Skeletal muscle tissue (tissue), 5 donors: ENCODE data around the gene CCDC92B. TPM values are rescaled to one million over a fixed set of nuclear protein-coding genes. Genes with fewer than 3 reads are reported as not detected.
"Not testable (repeated sequence)": the region's sequence is repeated elsewhere in the genome, so short reads cannot be mapped to it uniquely, and the experiment has no call there.

Source experiments
- H3K27ac ChIP-seq: one replicate; pipeline ENCODE4 v1.7.0; 2013; ENCODE audit warnings: mild to moderate bottlenecking, low read depth, low read length, inconsistent platforms
- H3K27me3 ChIP-seq, 3 donors: one replicate each; pipeline ENCODE4 v1.7.0; 2013; ENCODE audit warnings: low read length in 3 of 3; ENCODE audit not compliant: control insufficient read depth in 3 of 3, insufficient read depth in 3 of 3
- H3K36me3 ChIP-seq, 3 donors: one replicate each; pipeline ENCODE4 v1.7.0; 2013; ENCODE audit warnings: low read length in 3 of 3; ENCODE audit not compliant: control insufficient read depth in 3 of 3, insufficient read depth in 3 of 3
- H3K4me1 ChIP-seq, 3 donors: one replicate each; pipeline ENCODE4 v1.7.0; 2013; ENCODE audit warnings: low read length in 3 of 3, mild to moderate bottlenecking in 3 of 3; ENCODE audit not compliant: control insufficient read depth in 3 of 3, insufficient read depth in 3 of 3
- H3K4me3 ChIP-seq, 3 donors: one replicate each; pipeline ENCODE4 v1.7.0; 2013; ENCODE audit warnings: low read length in 3 of 3
- H3K9ac ChIP-seq, 3 donors: one replicate each; pipeline ENCODE4 v1.7.0; 2013; ENCODE audit warnings: low read length in 3 of 3, mild to moderate bottlenecking in 3 of 3, moderate library complexity in 2 of 3, low read depth in 1 of 3
- H3K9me3 ChIP-seq, 3 donors: one replicate each; pipeline ENCODE4 v1.7.0; 2013; ENCODE audit warnings: low read length in 3 of 3; ENCODE audit not compliant: control insufficient read depth in 3 of 3
- small RNA-seq: library from RNA; depleted of rRNA; stranded (forward); fragments of <200 nt; gene quantifications from one replicate; pipeline ENCODE3, GENCODE V24; 2014
- total RNA-seq: library from RNA; depleted of rRNA; stranded (reverse); fragments of >200 nt; gene quantifications from one replicate; pipeline ENCODE4 v1.2.3, GENCODE V29; 2014
- donor health status: Osteomylitis.

The CCDC92B gene
- total RNA-seq, 1 donor from 2014 or later: not detected

GRCh38 chr17:2684549-2684948 lies 64.9 kb downstream of the CCDC92B start:
- H3K27ac ChIP-seq: no peak overlapping the region
- no peak overlapping the region for H3K9ac ChIP-seq
- no peak overlapping the region for H3K4me3 ChIP-seq
- peaks cover 26 to 43% (median 43%) of the 10 kb centered on the region in 3 donors for H3K36me3 ChIP-seq
- peaks cover 34 to 44% (median 37%) of the 10 kb centered on the region in 3 donors for H3K4me1 ChIP-seq
- H3K27me3 ChIP-seq: no peaks in the 10 kb centered on the region
- no peaks in the 10 kb centered on the region for H3K9me3 ChIP-seq

GRCh38 chr17:2683912-2684311 lies 65.5 kb downstream of the CCDC92B start:
- no peak overlapping the region for H3K9ac ChIP-seq
- no peak overlapping the region for H3K27ac ChIP-seq
- H3K4me3 ChIP-seq: no peak overlapping the region
- peaks cover 30 to 37% (median 30%) of the 10 kb centered on the region in 3 donors for H3K4me1 ChIP-seq
- peaks cover 27 to 50% (median 44%) of the 10 kb centered on the region in 3 donors for H3K36me3 ChIP-seq
- H3K27me3 ChIP-seq: no peaks in the 10 kb centered on the region
- no peaks in the 10 kb centered on the region for H3K9me3 ChIP-seq

GRCh38 chr17:2682176-2682938 lies 67.1 kb downstream of the CCDC92B start:
- Histone ChIP-seq H3K9me3 (no peaks in the 10 kb centered on the region), H3K9ac (no peak overlapping the region), H3K36me3 (peaks cover 27 to 55% (median 48%) of the 10 kb centered on the region in 3 donors), H3K27ac (no peak overlapping the region), H3K27me3 (no peaks in the 10 kb centered on the region), H3K4me1 (peaks cover 17 to 23% (median 18%) of the 10 kb centered on the region in 3 donors), H3K4me3 (no peak overlapping the region)

- Histone ChIP-seq H3K4me3 (no peak overlapping the region), H3K27ac (no peak overlapping the region), H3K9me3 (no peaks in the 10 kb centered on the region), H3K36me3 (peaks cover 27 to 55% (median 48%) of the 10 kb centered on the region in 3 donors), H3K9ac (no peak overlapping the region), H3K4me1 (peaks cover 11 to 16% (median 12%) of the 10 kb centered on the region in 3 donors), H3K27me3 (no peaks in the 10 kb centered on the region)
Measured at GRCh38 chr17:2681650-2682049, 67.8 kb downstream of the CCDC92B start.

GRCh38 chr17:2680961-2681360 lies 68.5 kb downstream of the CCDC92B start:
- Histone ChIP-seq H3K4me3 (no peak overlapping the region), H3K9ac (no peak overlapping the region), H3K27me3 (no peaks in the 10 kb centered on the region), H3K9me3 (no peaks in the 10 kb centered on the region), H3K4me1 (peaks cover 4 to 11% (median 5%) of the 10 kb centered on the region in 3 donors), H3K36me3 (peaks cover 27 to 55% (median 48%) of the 10 kb centered on the region in 3 donors), H3K27ac (no peak overlapping the region)

- not testable (repeated sequence) for H3K4me1 ChIP-seq, H3K27me3 ChIP-seq, H3K27ac ChIP-seq, H3K4me3 ChIP-seq, H3K9me3 ChIP-seq, H3K9ac ChIP-seq
- H3K36me3 ChIP-seq: peaks cover 32 to 64% (median 51%) of the 10 kb centered on the region in 3 donors
Measured at GRCh38 chr17:2679247-2679646, 70.2 kb downstream of the CCDC92B start.

Small RNA genes lying within 50 kb of the gene (small RNA-seq; reads per million reads assigned to genes)
- not detected for gene MIR1253
- not detected for gene MIR6776
- gene RN7SL608P: not detected
- not detected for gene hsa-mir-1253

Other genes with a start within 250 kb of the CCDC92B start
- gene METTL16, start 237.8 kb downstream of the CCDC92B start, total RNA-seq: 13.6 TPM
- gene PAFAH1B1, start 156.0 kb downstream of the CCDC92B start, total RNA-seq: 96.6 TPM
- gene CLUH, start 37.9 kb downstream of the CCDC92B start, total RNA-seq: 33.9 TPM
- gene RAP1GAP2, start 46.8 kb upstream of the CCDC92B start, total RNA-seq: 2.1 TPM